ENCODE data around the gene HEMGN.

The HEMGN gene

DNA sequence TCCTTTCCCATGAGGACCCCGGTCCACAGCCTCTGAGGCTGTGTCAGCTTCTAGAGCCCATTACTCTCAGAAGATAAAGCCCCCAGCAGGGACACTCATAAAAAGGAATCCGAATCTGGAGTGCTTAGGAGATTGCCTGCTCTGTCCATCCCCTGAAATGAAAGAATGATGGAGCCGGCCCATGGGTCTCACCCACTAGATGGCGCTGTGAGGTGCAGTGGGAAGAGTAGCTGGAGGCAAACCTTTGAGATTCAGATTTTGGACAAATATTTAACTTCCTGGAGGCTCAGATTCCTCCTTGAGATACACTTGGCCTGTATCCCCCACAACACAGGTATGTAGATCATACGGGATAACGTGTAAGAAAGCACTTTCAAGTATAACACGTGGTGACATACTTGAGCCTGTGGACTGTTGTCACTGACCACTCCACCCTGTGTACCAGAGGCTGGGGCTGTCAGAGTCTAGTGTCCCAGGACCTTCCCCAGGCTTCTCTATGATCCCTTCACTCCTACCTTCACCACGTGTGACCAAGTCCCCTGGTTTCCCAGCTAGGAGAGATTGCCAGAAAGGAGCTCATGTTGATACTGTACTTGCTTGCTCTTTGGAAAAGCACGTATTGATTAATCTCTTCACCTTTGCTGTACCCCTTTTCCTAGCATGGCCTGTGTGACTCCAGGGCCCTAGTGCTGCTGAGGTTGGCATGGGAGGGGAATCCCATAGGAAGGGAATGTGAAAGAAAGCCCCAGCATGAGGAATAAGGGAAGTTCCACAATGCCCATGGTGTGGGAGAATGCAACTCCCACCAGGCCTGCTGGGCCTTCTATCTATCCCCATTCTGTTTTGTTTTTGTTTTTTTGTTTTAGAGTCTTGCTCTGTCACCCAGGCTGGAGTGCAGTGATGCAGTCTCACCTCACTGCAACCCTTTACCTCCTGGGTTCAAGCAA lies 47.8 kb downstream of the HEMGN start:
- no peak overlapping the region for H3K4me3 Mint-ChIP-seq
- peak; percentile 81 for DNase-seq

DNA sequence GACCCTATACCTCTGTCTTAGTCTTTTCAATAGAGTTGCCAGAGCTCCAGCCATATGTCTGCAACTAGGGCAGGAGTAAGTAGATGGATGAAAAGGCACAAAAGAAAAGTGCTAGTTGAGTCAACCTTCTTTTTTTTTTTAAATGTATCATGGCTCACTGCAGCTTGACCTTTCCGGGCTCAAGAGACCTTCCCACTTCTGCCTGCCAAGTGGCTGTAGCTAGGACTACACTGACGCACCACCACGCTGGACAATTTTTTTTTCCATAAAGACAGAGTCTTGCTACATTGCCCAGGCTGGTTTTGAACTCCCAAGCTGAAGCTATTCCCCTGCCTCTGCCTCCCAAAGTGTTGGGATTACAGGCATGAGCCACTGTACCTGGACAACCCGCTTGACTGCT lies 57.6 kb downstream of the HEMGN start:
- Mint-ChIP-seq H3K4me3 (no peak overlapping the region), H3K27me3 (peaks cover 15% of the 10 kb centered on the region), H3K4me1 (no peaks in the 10 kb centered on the region), H3K27ac (no peak overlapping the region), H3K9me3 (no peaks in the 10 kb centered on the region), H3K36me3 (no peaks in the 10 kb centered on the region)
- CTCF ChIA-PET = interaction anchor here (1.1 to 1.8 kb wide), 3 partner anchors 10 to 21 kb away, joined by 3 to 12 read pairs (median 7); no protein-coding TSS in a partner anchor
- no peak for DNase-seq

More for the DNA sequence above, 47.8 kb downstream of the HEMGN start:
- CTCF ChIA-PET = interaction anchor here (0.6 to 6.2 kb wide), 27 partner anchors 10 to 374 kb away, joined by 3 to 134 read pairs (median 3); partner anchors contain the start of gene TRMO
- no peak overlapping the region for H3K27ac Mint-ChIP-seq
- peaks cover 10% of the 10 kb centered on the region for H3K4me1 Mint-ChIP-seq
- peaks cover 5% of the 10 kb centered on the region for H3K27me3 Mint-ChIP-seq
- peaks cover 10% of the 10 kb centered on the region for H3K9me3 Mint-ChIP-seq
- H3K36me3 Mint-ChIP-seq = peaks cover 3% of the 10 kb centered on the region
